ENCODE measurements around the gene ARG1.
"Not testable (repeated sequence)": the region's sequence is repeated elsewhere in the genome, so short reads cannot be mapped to it uniquely, and the experiment has no call there.

Gene ARG1

DNA sequence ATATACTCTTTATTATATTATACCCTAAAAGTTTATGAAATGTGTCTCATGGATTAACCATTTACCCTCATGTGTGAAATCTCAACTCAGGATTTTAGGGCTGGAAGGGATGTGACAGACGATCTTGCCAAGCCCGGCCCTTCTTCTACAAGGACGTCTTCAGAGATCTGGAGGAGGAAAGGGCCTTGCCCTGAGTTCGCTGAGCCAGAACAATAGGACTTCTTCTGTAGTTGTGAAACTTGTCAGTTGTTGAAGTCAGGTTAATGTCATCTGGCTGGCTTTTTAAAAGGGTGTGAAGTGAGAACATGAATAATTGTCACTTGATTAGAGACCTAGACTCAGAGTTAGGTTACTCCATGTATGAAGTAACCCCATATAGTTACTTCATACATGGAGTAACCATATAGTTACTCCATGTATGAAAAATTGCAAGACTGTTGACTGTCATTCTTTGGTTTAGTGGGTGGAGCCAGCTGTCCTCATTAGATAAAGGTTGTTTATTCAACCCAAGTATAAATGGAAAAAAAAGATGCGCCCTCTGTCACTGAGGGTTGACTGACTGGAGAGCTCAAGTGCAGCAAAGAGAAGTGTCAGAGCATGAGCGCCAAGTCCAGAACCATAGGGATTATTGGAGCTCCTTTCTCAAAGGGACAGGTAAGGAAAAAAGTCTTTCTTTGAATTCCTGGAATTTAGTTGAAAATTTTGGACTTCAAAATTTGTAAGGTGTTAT is at the start of gene ARG1:
Gene ARG1 (plus strand): TSS at position 541 of the 730 bp plus-strand sequence. CDS start 57 bp downstream, at position 598.
- no peak for DNase-seq (ENCODE audit: low spot score)

DNA sequence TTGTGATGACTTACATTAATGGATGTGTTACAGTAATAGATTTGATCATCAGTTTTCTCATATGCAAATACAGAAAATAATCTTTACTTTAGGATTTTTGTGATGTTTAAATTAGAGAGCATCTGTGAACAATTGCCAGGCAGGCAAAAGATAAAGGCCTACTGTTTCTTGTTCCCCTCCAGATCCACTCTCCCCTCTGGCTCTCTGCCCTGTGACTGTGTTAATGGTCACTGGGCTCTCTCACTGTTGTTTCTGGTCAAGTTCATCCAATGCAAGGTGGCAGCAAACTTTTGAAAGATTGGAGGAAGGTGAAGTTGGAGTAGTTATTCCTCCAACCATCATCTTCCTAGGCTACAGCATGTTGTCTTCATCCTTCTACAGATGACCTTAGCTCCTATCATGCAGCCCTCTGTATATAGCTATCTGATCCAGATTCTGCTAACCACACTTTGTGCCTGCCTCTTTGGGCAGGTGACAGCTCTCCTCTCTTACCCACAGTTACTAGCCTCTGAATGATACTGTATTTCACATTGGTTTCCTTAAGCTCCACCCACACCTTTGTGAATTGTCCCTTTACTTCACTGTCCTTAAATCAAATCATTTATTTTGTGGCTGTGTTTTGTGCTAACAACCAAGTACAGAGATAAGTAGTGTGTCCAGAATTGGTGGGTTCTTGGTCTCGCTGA is 48.9 kb upstream of the ARG1 start:
- DNase-seq (ENCODE audit: low spot score): no peak

DNA sequence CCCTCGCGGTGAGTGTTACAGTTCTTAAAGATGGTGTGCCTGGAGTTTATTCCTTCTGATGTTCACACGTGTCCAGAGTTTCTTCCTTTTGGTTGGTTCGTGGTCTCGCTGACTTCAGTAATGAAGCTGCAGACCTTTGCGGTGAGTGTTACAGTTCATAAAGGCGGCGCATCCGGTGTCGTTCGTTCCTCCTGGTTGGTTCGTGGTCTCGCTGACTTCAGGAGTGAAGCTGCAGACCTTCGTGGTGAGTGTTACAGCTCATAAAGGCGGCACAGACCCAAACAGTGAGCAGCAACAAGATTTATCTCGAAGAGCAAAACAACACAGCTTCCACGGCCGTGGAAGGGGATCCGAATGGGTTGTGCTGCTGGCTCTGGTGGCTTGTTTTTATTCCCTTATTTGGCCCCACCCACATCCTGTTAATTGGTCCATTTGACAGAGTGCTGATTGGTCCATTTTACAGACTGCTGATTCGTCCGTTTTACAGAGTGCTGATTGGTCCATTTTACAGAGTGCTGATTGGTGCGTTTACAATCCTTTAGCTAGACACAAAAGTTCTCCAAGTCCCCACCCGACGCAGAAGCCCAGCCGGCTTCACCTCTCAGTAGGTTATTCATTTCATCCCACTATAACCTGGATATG is 48.2 kb upstream of the ARG1 start:
- DNase-seq (ENCODE audit: low spot score): no peak

DNA sequence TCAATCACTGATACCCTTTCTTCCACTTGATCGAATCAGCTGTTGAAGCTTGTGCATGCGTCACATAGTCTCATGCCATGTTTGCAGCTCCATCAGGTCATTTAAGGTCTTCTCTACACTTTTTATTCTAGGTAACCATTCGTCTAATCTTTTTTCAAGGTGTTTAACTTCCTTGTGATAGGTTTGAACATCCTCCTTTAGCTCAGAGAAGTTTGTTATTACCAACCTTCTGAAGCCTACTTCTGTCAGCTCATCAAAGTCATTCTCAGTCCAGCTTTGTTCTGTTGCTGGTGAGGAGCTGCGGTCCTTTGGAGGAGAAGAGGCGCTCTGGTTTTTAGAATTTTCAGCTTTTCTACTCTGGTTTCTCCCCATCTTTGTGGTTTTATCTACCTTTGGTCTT is 42.1 kb upstream of the ARG1 start:
- DNase-seq (ENCODE audit: low spot score): not testable (repeated sequence)

DNA sequence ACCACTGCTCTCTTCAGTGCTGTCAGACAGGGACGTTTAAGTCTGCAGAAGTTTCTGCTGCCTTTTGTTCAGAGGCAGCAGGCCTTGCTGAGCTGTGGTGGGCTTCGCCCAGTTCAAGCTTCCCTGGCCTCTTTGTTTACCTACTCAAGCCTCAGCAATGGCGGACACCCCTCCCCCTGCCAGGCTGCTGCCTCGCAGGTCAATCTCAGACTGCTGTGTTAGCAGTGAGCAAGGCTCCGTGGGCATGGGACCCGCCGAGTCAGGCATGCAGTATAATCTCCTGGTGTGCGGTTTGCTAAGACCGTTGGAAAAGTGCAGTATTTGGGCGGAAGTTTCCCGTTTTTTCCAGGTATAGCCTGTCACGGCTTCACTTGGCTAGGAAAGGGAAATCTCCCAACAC is 41.3 kb upstream of the ARG1 start:
- not testable (repeated sequence) for DNase-seq (ENCODE audit: low spot score)

DNA sequence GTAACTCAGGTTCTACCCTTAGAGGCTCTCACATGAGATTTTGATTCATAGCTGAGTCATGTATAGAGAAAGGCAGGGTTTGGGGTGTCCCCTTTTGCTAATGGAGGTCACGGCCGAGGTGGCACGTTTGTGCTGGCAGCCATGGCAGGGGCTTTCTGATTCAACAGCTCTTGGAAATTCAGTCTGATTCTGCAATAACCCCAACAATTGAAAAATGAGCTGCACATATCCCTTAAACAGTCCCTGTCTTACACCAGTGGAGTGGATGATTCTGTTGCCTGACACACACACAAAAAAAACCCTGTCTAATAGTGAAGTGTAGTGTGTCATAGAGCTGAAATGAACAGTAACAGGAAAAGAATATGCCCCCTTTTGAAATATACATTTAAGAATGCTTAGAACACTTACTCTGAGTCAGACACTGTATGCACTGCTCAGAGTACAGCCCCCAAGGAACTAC is 40.4 kb upstream of the ARG1 start:
- DNase-seq (ENCODE audit: low spot score): peak; percentile 4

DNA sequence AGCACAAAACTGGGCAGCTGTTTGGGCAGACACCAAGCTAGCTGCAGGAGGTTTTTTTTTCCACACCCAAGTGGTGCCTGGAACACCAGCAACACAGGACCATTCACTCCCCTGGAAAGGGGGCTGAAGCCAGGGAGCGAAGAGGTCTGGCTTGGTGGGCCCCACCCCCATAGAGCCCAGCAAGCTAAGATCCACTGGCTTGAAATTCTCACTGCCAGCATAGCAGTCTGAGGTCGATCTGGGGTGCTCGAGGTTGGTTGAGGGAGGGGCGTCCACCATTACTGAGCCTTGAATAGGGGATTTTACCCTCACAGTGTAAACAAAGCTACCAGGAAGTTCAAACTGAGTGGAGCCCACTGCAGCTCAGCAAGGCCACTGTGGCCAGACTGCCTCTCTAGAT is 34.4 kb upstream of the ARG1 start:
- not testable (repeated sequence) for DNase-seq (ENCODE audit: low spot score)

DNA sequence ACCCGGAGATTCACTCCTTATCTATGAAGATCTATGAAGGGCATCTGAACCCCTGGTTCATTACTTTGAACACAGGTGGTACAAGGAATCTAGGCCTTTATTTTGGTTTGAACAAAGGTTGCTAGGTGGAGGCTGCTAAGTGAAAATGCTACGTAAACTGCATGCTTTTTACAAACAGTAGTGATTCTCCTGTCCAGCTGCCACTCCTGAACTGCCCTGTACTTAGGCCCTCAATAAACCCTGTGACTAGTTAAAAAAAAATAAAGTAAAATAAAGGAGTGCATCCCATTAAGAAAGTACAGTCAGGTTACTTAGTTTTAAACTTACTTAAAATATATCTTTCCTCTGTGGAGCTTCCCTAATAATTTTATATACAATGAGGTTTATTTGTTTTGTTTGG is 27.7 kb upstream of the ARG1 start:
- DNase-seq (ENCODE audit: low spot score): no peak

DNA sequence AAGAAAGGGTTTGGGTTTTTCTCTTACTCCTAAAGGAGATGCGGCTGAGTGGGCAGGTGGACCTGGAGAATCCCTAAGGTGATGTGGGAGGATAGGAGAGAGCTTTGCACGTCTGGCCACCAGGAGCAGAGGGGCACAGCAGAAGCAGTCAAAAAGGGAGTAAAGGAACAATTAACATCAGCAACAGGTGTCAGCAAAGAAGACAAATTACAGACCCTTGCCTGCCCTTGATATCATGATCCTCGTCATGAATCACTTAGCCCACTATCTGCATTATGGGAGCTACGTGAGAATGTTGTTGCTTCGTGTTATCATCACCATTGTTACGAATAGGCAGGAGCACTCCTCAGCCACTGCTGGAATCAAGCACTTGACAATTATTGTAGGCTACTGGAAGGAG is 25.5 kb upstream of the ARG1 start:
- no peak for DNase-seq (ENCODE audit: low spot score)

DNA sequence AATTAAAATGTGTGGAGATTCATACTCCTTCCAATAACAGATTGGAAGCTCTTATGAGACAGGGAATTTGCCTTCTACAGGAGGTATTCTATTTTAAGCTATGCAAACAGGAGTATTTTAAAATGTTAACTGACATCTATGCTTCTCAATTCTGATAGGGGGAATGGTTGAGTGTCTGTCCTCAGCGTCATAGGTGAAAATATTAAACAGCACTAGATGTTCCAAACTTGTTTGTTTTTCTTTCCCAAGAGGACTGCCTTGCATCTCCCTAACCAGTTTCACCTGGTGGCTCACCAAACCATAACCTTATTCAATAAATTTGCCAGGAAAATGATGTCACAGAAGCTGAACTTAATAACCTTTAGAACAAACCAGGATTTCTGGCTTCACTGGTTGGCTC is 24.6 kb upstream of the ARG1 start:
- no peak for DNase-seq (ENCODE audit: low spot score)

DNA sequence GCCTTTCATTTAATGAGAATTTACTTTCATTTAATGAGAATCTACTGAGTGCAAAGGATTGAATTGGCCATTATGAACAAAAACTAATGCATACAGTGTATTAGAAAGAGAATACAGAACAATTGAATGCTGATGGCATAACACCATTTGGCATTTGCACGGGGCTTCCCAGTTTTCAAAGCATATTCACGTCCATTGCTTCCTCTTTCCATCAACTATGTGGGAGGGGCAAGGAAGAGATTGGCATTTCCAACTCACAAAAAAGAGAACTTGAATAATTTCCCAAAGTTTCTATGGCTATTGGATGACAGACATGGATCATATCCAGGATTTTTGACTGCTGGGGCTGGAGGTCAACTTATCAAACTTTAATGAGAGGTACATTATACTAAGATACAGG is 23.2 kb upstream of the ARG1 start:
- DNase-seq (ENCODE audit: low spot score): no peak

DNA sequence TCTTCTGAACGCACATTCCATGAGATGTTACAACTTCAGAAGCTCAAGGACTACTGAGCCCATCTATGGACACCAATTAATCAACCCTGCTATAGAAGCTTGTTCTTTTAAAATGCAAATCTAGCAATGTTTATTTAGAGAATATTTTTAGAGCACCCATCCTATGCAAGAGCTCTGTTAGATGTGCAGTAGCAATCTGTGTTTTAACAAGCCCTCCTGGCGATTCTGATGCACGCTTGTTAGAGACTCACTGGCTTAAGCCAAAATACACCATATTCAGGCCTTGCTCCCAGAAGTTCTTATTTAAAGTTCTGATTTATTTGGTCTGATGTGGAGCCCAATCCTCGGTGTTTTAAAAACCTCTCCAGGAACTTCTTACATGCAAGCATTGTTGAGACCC is 21.1 kb upstream of the ARG1 start:
- DNase-seq (ENCODE audit: low spot score): no peak

DNA sequence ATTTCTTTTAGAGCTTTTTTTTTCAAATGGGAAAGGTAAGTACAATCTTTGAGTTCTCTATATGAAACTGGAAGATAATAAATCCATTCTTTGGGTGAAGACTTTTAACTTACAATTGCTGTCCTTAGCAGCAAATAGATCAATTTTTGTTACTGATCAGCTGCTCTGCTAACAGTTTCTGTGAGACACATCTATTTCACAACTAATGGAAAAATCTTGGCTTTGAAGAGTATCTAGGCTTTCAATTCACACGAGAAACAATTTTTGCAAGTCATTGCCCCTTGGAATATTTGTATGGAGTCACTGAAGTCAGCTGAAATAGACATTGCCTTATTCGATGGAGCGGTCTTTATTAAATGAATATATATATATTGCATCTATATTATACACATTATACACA is 20.5 kb upstream of the ARG1 start:
- no peak for DNase-seq (ENCODE audit: low spot score)

DNA sequence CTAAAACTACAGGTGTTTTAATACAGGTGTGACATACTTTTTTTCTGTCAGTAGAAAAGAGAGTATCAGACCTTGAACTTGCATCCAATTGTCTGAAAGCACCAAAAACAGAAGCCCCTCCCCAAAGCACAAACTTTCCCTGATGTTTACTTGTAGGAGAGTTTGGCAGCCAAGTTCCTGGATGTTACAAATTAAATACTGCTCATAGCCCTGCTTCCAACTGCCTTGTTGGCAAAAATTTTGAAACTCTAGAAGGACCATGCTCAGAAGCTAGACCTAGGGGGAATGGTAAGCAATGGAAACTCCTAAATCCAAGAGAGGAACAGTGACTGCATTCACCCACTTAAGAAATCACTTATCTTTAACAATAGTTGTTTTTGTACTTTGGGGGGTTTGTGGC is 17.0 kb upstream of the ARG1 start:
- no peak for DNase-seq (ENCODE audit: low spot score)

DNA sequence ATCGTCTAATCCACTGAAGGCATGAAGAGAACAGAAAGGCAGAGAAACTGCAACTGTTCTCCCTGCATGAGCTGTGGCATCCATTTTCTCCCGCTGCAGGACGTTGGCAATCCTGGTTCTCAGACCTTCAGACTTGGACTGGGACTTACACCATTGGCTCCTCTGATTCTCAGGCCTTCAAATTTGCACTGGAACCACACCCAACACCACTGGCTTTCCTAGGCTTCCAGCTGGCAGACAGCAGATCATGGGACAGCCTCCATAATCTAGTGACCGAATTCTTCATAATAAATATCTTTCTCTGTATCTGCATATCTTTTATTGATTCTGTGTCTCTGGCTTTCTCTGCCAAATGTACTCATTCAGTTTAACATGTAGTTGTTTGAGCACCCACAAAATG is 14.1 kb upstream of the ARG1 start:
- DNase-seq (ENCODE audit: low spot score): no peak

DNA sequence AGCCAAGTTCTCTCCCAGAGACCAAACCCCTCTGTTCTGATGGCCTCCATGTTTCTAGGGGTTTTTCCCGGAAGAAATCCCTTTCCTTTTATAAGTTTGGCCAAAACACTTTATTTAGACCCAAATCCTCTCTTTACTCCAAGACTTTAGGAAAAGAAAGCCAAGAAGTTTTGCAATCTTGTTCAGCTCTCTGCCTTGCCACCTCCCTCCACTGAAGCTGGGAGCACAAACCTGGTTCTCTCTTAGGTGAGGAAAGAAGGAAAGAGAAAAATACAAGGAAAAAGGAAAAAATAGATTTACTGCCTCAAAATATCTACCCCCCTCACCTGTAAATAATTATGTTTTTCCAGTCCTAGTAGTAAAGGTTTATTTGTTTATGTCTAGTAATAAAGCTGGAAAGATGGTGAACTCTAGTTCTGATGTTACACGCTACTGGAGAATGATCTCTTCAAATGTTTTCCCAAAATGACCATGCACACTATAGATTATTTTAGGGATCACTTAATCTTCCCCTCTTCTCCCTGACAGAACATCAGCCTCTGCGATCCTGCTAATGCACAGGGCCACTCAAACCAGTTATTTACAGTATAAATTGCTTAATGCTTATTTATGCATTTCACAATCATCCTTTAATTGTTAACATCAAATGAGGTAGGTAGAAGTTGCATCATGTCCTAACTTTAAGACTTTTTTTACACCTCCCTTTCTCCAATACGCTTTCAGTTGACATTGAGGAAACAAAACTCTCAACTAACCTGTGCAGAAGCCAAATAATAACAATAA is 10.9 kb upstream of the ARG1 start:
- DNase-seq (ENCODE audit: low spot score): no peak

DNA sequence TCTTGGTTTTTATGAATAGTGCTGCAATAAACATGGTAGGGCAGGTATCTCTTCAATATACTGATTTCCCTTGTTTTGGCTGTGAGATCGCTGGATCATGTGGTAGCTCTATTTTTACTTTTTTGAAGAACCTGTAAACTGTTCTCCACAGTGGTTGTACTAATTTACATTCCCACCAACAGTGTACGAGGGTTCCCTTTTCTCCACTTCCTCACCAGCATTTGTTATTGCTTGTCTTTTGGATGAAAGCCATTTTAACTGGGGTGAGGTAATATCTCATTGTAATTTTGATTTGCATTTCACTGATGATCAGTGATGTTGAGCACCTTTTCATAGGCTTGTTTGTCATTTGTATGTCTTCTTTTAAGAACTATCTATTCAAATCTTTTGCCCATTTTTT is 8.0 kb upstream of the ARG1 start:
- DNase-seq (ENCODE audit: low spot score): no peak

DNA sequence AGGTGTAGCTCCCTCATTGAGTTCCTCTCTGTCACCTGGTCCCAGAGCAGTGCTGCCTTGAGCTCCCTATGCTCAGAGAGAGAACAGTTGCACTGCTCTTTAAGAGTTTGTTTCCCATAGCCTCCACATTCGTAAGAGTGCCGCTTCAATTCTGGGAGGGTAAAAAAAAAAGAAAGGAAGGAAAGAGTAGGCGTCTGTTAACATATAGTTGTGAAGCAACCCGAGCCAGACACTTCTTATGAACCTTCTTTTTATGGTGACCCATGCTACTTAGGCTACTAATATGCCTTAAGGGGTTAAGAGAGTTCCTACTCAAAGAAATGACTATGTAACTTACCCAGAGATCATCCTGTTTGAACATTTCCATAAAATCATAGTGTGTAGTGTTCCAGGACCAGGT is 4.3 kb upstream of the ARG1 start:
- DNase-seq (ENCODE audit: low spot score): no peak

DNA sequence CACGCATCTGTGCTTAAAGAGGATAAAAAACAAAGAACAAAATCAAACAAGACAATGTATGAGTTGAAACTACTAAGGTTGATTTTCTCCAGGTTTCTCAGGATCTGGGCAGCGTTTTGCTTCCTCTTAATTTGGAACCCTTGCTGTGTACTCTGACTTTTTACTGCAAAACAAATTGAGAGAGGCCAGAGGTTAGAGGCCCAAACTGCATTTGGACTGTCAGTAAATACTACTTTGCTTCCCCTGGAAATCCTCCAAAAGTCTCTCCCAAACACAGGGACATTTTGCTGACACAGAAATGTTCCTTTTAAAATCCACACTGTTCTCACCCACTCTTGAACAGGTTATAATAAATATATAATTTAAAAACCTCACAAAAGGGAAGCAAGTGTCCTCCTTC is 1.1 kb downstream of the ARG1 start:
- no peak for DNase-seq (ENCODE audit: low spot score)

DNA sequence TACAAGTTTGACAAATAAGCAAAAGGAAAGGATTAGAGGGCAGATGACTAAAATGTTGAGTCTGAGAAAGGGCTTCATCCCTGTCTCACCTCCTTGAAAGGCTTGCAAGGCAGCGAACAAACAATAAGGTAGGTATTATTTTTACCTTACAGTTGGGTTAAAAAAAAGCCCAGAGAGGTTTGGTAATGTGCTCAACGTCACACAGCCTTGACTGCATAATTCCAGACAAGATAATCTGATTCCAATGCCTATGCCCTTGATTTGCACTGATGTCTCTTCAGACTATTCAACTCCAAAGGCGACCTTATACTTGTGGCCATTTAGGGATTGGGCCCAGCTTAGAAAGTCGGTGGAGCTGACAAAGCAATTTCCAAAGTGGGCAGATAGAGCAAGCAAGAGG is 1.7 kb downstream of the ARG1 start:
- DNase-seq (ENCODE audit: low spot score): no peak

DNA sequence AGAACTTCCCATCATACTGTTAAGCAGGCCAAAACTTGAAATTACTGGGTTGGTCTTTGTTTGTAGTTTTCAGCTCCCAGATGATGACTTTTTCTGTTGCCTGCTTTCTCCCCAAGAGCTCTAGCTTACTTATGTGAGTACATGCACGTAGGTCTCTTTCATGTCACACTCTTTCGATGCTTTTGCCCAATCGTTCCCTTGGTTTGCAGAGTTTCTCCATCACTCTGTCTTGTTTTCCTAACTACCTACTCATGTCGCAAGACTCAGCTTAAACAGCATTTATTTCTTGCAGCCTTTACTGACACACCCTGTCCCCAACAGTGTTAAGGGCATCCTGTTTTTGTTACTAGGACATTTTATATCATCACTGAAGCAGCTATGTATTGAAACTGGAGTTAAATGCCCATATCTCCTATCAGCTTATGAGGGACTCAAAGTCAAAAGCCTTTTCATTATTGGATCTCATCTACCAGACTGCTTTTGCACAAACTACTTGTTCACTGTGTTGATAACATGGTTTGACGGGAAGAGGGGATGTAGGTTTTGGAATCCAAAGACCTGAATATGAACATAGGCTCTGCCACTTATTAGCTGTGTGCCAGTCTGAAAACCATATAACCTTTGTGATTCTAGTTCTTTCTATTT is 2.9 kb downstream of the ARG1 start:
- DNase-seq (ENCODE audit: low spot score): no peak

DNA sequence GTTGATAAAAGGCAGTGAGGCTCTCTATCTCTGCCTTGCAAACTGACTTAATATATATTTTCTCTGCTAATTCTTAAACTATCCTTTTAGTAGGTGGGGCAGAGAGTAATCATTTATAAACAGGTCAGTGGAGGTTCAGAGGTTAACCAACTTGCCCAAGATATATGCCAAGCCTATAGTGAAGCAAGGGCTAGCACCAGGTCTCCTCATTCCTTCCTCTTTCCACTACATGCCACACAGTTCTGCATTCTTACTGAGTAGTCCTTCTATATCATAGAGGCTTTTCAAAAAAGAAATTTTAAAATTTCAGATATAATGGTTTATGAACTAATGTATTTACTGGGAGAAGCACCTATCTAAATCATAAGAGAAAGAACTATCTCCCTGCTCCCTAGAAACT is 8.5 kb downstream of the ARG1 start:
- no peak for DNase-seq (ENCODE audit: low spot score)
